ENCODE measurements around the gene CDC40.

Gene CDC40

GRCh38 chr6:110140650-110141049 lies 39.6 kb upstream of the CDC40 start:
- Histone ChIP-seq H3K27ac (ENCODE audit: low read depth, low read length, poor library complexity, severe bottlenecking) (no peak overlapping the region), H4K20me1 (ENCODE audit: insufficient read depth, low read length) (no peaks in the 10 kb centered on the region), H3K79me2 (ENCODE audit: insufficient read depth, low read length) (no peaks in the 10 kb centered on the region), H2AFZ (ENCODE audit: low read length) (no peak overlapping the region), H3K9ac (ENCODE audit: low read length) (no peak overlapping the region), H3K4me2 (ENCODE audit: low read length) (no peak overlapping the region), H3F3A (ENCODE audit: insufficient read depth, low read length) (no peaks in the 10 kb centered on the region), H3K36me3 (ENCODE audit: insufficient read depth, low read length) (no peaks in the 10 kb centered on the region), H3K9me3 (ENCODE audit: low read length) (peaks cover 4% of the 10 kb centered on the region; the same call in 1 of the 2 replicates), H3K9me2 (ENCODE audit: low read depth, low read length) (no peaks in the 10 kb centered on the region), H3K27me3 (ENCODE audit: insufficient read depth, low read length) (no peaks in the 10 kb centered on the region), H3K4me3 (ENCODE audit: low read depth, low read length, poor library complexity, severe bottlenecking) (no peak overlapping the region), H3K4me1 (ENCODE audit: insufficient read depth, low read length, severe bottlenecking) (no peaks in the 10 kb centered on the region)
- no peak for TF ChIP-seq EZH2 (IDR thresholded peaks at IDR 0.05; ENCODE audit: borderline replicate concordance, low read length)
- no peak for TF ChIP-seq CTCF (IDR thresholded peaks at IDR 0.05; ENCODE audit: low read length)

GRCh38 chr6:110147870-110148269 lies 32.4 kb upstream of the CDC40 start:
- H4K20me1 ChIP-seq (ENCODE audit: insufficient read depth, low read length) = no peaks in the 10 kb centered on the region
- H3F3A ChIP-seq (ENCODE audit: insufficient read depth, low read length) = no peaks in the 10 kb centered on the region
- no peaks in the 10 kb centered on the region for H3K27me3 ChIP-seq (ENCODE audit: insufficient read depth, low read length)
- no peak overlapping the region for H2AFZ ChIP-seq (ENCODE audit: low read length)
- H3K27ac ChIP-seq (ENCODE audit: low read depth, low read length, poor library complexity, severe bottlenecking) = no peak overlapping the region
- no peak overlapping the region for H3K4me3 ChIP-seq (ENCODE audit: low read depth, low read length, poor library complexity, severe bottlenecking)
- TF ChIP-seq EZH2 (IDR thresholded peaks at IDR 0.05; ENCODE audit: borderline replicate concordance, low read length) (no peak), CTCF (IDR thresholded peaks at IDR 0.05; ENCODE audit: low read length) (no peak)
- no peak overlapping the region for H3K9ac ChIP-seq (ENCODE audit: low read length)
- H3K79me2 ChIP-seq (ENCODE audit: insufficient read depth, low read length) = no peaks in the 10 kb centered on the region
- no peaks in the 10 kb centered on the region for H3K4me1 ChIP-seq (ENCODE audit: insufficient read depth, low read length, severe bottlenecking)
- H3K4me2 ChIP-seq (ENCODE audit: low read length) = no peak overlapping the region
- no peaks in the 10 kb centered on the region for H3K9me3 ChIP-seq (ENCODE audit: low read length)
- no peaks in the 10 kb centered on the region for H3K9me2 ChIP-seq (ENCODE audit: low read depth, low read length)
- no peaks in the 10 kb centered on the region for H3K36me3 ChIP-seq (ENCODE audit: insufficient read depth, low read length)

- H3K9ac ChIP-seq (ENCODE audit: low read length) = no peak overlapping the region
- H3K36me3 ChIP-seq (ENCODE audit: insufficient read depth, low read length) = no peaks in the 10 kb centered on the region
- no peak overlapping the region for H2AFZ ChIP-seq (ENCODE audit: low read length)
- TF ChIP-seq CTCF (IDR thresholded peaks at IDR 0.05; ENCODE audit: low read length) (no peak), EZH2 (IDR thresholded peaks at IDR 0.05; ENCODE audit: borderline replicate concordance, low read length) (no peak)
- H3K27ac ChIP-seq (ENCODE audit: low read depth, low read length, poor library complexity, severe bottlenecking) = no peak overlapping the region
- no peak overlapping the region for H3K4me3 ChIP-seq (ENCODE audit: low read depth, low read length, poor library complexity, severe bottlenecking)
- no peaks in the 10 kb centered on the region; the same call in 1 of the 2 replicates for H3K9me2 ChIP-seq (ENCODE audit: low read depth, low read length)
- no peaks in the 10 kb centered on the region for H3F3A ChIP-seq (ENCODE audit: insufficient read depth, low read length)
- H3K27me3 ChIP-seq (ENCODE audit: insufficient read depth, low read length) = no peaks in the 10 kb centered on the region
- no peaks in the 10 kb centered on the region for H3K4me1 ChIP-seq (ENCODE audit: insufficient read depth, low read length, severe bottlenecking)
- H3K9me3 ChIP-seq (ENCODE audit: low read length) = 0 out of 2 replicates have a peak, but pooled peaks cover 2% of the 10 kb centered on the region
- no peak overlapping the region for H3K4me2 ChIP-seq (ENCODE audit: low read length)
- no peaks in the 10 kb centered on the region for H3K79me2 ChIP-seq (ENCODE audit: insufficient read depth, low read length)
- no peaks in the 10 kb centered on the region for H4K20me1 ChIP-seq (ENCODE audit: insufficient read depth, low read length)
These were observed 21.7 kb upstream of the CDC40 start for GRCh38 chr6:110158479-110158878.
